T-cell (primary cell): ENCODE data around the gene PMEPA1. TPM values are rescaled to one million over a fixed set of nuclear protein-coding genes. Genes with fewer than 3 reads are reported as not detected.

Source experiments
- ATAC-seq, 4 experiments: fragments of 200-7000 bp in 3 of 4; fragments of 150-1000 bp in 1 of 4; cut with Tn5 transposase; replicated peaks in 1 of 4; 1 replicate in 3 of 4; 2 replicates in 1 of 4; pipeline ENCODE4 v1.10.0; 2021; ENCODE audit warnings: moderate library complexity in 3 of 4, mild to moderate bottlenecking in 2 of 4, moderate number of reproducible peaks in 1 of 4
- CTCF ChIA-PET, 2 donors: fragments of 300-600 bp; sonication (Branson Sonifier 250); formaldehyde crosslinking; loops; one replicate each; lab custom pipeline; 2022; ENCODE audit warnings: antibody characterized with exemption in 2 of 2; lab: Charles Lee
- POLR2A ChIA-PET, 2 donors: fragments of 300-600 bp; sonication (Branson Sonifier 250); formaldehyde crosslinking; loops; one replicate each; lab custom pipeline; 2022; ENCODE audit warnings: antibody characterized with exemption in 2 of 2; lab: Charles Lee
- DNase-seq, 35 experiments: peaks; one replicate each; pipeline versions ENCODE4 v3.0.0 to v3.0.0-alpha.2; 2013 to 2023
- H3K27ac ChIP-seq: one replicate; pipeline ENCODE4 v1.5.1; 2013; ENCODE audit warnings: low read length
- H3K27me3 ChIP-seq, 2 experiments: replicated peaks in 1 of 2; 1 replicate in 1 of 2; 2 replicates in 1 of 2; pipeline versions ENCODE4 v1.6.1 to v1.7.0; 2013; ENCODE audit warnings: low read length in 1 of 2, mixed read lengths in 1 of 2; ENCODE audit not compliant: control insufficient read depth in 2 of 2, insufficient read depth in 2 of 2; ENCODE audit errors: extremely low read depth in 1 of 2
- H3K36me3 ChIP-seq, 2 donors: 1 replicate in 1 of 2; 2 replicates in 1 of 2; pipeline versions ENCODE4 v1.6.1 to v1.7.0; 2013; ENCODE audit warnings: low read length in 1 of 2; ENCODE audit not compliant: control insufficient read depth in 2 of 2, insufficient read depth in 1 of 2; ENCODE audit errors: extremely low read depth in 1 of 2
- H3K4me1 ChIP-seq, 2 experiments: 1 replicate in 1 of 2; 2 replicates in 1 of 2; pipeline versions ENCODE4 v1.6.1 to v1.7.0; 2013; ENCODE audit warnings: low read length in 2 of 2, mixed read lengths in 1 of 2; ENCODE audit not compliant: insufficient read depth in 2 of 2, control insufficient read depth in 1 of 2; ENCODE audit errors: extremely low read depth in 1 of 2
- H3K4me3 ChIP-seq, 2 donors: 1 replicate in 1 of 2; 2 replicates in 1 of 2; pipeline versions ENCODE4 v1.5.1 to v1.7.0; 2013; ENCODE audit warnings: mild to moderate bottlenecking in 2 of 2, low read length in 1 of 2, moderate library complexity in 1 of 2; ENCODE audit not compliant: control insufficient read depth in 1 of 2; ENCODE audit errors: extremely low read depth in 1 of 2
- H3K9me3 ChIP-seq: 2 replicates; pipeline ENCODE4 v1.7.0; 2013
- H3K27ac Mint-ChIP-seq, 2 donors: one replicate each; pipeline ENCODE4 v1.8.0; 2020 to 2021; ENCODE audit warnings: mild to moderate bottlenecking in 2 of 2, mixed read lengths in 2 of 2
- H3K27me3 Mint-ChIP-seq, 2 donors: one replicate each; pipeline ENCODE4 v1.8.0; 2021 to 2022; ENCODE audit warnings: mixed read lengths in 2 of 2
- H3K36me3 Mint-ChIP-seq: one replicate; pipeline ENCODE4 v1.8.0; 2021; ENCODE audit warnings: mixed read lengths
- H3K4me1 Mint-ChIP-seq, 3 donors: one replicate each; pipeline ENCODE4 v1.8.0; 2020 to 2022; ENCODE audit warnings: mixed read lengths in 3 of 3, mild to moderate bottlenecking in 1 of 3
- H3K4me3 Mint-ChIP-seq, 3 donors: one replicate each; pipeline ENCODE4 v1.8.0; 2020 to 2022; ENCODE audit warnings: mild to moderate bottlenecking in 3 of 3, mixed read lengths in 3 of 3, moderate library complexity in 3 of 3
- H3K9me3 Mint-ChIP-seq, 3 donors: one replicate each; pipeline ENCODE4 v1.8.0; 2020 to 2022; ENCODE audit warnings: mixed read lengths in 3 of 3
- WGBS: methylation state at CpG from one replicate; pipeline ENCODE4 v1.1.5; 2013; ENCODE audit warnings: missing lambda C conversion rate; ENCODE audit not compliant: insufficient coverage; 5-methylcytosine and 5-hydroxymethylcytosine counted together
- total RNA-seq, 35 experiments: library from RNA in 6 of 35; stranded (reverse) in 6 of 35; fragments of 120-200 nt in 1 of 35; gene quantifications; one replicate each; pipeline versions ENCODE4 v1.2.1 to v1.2.4 and lab custom pipeline; 2013 to 2026

The PMEPA1 gene
- total RNA-seq, 5 donors from 2014 or later (not counting 1 experiment from before 2014, with no cell fraction given): 6.0 to 30.4 (median 21.7) TPM

DNA sequence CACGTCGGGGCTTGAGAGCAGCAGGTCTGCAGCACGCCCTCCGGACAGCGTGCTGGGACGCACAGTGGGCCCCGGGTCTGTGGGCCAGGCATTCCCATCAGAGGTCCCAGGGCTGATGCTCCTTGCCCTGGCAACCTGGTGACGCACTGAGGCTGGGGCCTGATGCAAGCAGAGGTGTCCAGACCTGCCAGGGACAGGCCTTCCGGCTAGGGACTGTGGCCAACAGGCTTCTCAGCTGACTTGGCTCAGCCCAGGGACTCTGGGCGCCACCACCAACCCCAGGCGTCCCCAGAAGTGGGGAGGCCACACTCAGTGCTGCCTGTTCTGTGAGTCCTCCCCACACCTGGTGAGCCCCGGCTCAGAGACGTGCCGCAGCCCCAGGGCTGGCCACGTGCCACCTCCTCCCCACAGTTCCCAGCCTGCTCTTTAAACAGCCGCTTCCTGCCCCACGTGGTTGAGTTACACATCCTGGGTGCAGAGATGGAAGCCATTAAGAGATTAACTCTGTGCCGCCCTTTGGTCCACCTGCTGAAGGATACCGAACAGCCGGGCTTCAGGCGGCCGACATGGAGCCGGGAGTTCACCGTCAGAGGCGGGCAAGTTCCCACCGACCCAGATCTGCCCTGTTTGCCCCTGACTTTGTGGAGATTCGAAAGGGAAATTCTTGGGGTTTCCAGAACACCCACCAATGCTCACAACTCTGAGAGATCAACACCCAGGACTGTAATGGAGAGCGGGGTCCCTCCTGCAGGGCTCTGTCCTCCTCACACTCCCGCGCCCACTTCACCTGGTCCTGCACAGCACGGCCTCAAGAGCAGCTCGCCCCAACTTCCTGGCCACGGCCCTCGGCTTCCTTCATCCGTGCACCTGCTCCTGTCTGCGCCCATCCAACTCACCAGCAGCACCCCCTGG, 52.0 kb downstream of the PMEPA1 start:
- Mint-ChIP-seq H3K27me3 (no peaks in the 10 kb centered on the region), H3K9me3 (no peaks in the 10 kb centered on the region), H3K27ac (peak overlapping the region; percentile 78 to 89), H3K36me3 (peaks cover 18% of the 10 kb centered on the region), H3K4me3 (peak overlapping the region; percentile 29 to 55 (median 37)), H3K4me1 (peaks cover 35 to 43% (median 42%) of the 10 kb centered on the region in 3 donors)
- no peak overlapping the region for H3K4me3 ChIP-seq
- CTCF ChIA-PET: no interaction called here
- H3K27ac ChIP-seq: no peak overlapping the region
- H3K36me3 ChIP-seq: no peaks in the 10 kb centered on the region
- peaks cover 0 to 6% of the 10 kb centered on the region in 2 experiments for H3K27me3 ChIP-seq
- H3K4me1 ChIP-seq: peaks cover 11 to 49% of the 10 kb centered on the region in 2 experiments
- peak; percentile 38 to 75 (median 58) for DNase-seq
- POLR2A ChIA-PET: no interaction called here
- 67% methylated on average over 24 of the region's 36 CpGs for WGBS
- no peaks in the 10 kb centered on the region for H3K9me3 ChIP-seq
- ATAC-seq: peak; percentile 76 to 91 (median 90)

GRCh38 chr20:57656821-57657534, 52.8 kb downstream of the PMEPA1 start:
- POLR2A ChIA-PET: no interaction called here

GRCh38 chr20:57656252-57656820, 53.5 kb downstream of the PMEPA1 start:
- no peak overlapping the region for H3K4me3 Mint-ChIP-seq
- H3K9me3 Mint-ChIP-seq: no peaks in the 10 kb centered on the region
- Histone ChIP-seq H3K9me3 (no peaks in the 10 kb centered on the region), H3K4me1 (peaks cover 11 to 49% of the 10 kb centered on the region in 2 experiments), H3K4me3 (no peak overlapping the region), H3K27ac (no peak overlapping the region), H3K27me3 (peaks cover 0 to 6% of the 10 kb centered on the region in 2 experiments), H3K36me3 (peaks cover 0 to 7% of the 10 kb centered on the region in 2 donors)
- no peaks in the 10 kb centered on the region for H3K27me3 Mint-ChIP-seq
- peaks cover 18% of the 10 kb centered on the region for H3K36me3 Mint-ChIP-seq
- H3K27ac Mint-ChIP-seq: no peak overlapping the region
- CTCF ChIA-PET: interaction anchor here in 1 of 2 donors (0.5 kb wide), 1 partner anchor 45 kb away, joined by 7 read pairs; no protein-coding TSS in a partner anchor
- POLR2A ChIA-PET: no interaction called here
- 82% methylated on average over 13 of the region's 15 CpGs for WGBS
- H3K4me1 Mint-ChIP-seq: peaks cover 35 to 43% (median 42%) of the 10 kb centered on the region in 3 donors
- no peak for ATAC-seq
- DNase-seq: peak in 4 of 35 experiments; percentile 0 to 22 (median 7)

More at GRCh38 chr20:57656821-57657534, 52.8 kb downstream of the PMEPA1 start:
- Mint-ChIP-seq H3K27ac (no peak overlapping the region), H3K4me3 (no peak overlapping the region), H3K4me1 (peaks cover 35 to 43% (median 42%) of the 10 kb centered on the region in 3 donors), H3K36me3 (peaks cover 18% of the 10 kb centered on the region), H3K27me3 (no peaks in the 10 kb centered on the region), H3K9me3 (no peaks in the 10 kb centered on the region)
- H3K4me1 ChIP-seq: peaks cover 11 to 49% of the 10 kb centered on the region in 2 experiments
- CTCF ChIA-PET: no interaction called here
- no peaks in the 10 kb centered on the region for H3K9me3 ChIP-seq
- ATAC-seq (no peak), DNase-seq (peak in 4 of 35 experiments; percentile 0 to 11 (median 6))
- H3K27me3 ChIP-seq: peaks cover 0 to 6% of the 10 kb centered on the region in 2 experiments
- WGBS: 95% methylated on average over 10 of the region's 20 CpGs
- no peak overlapping the region for H3K27ac ChIP-seq
- H3K36me3 ChIP-seq: peaks cover 0 to 6% of the 10 kb centered on the region in 2 donors
- no peak overlapping the region for H3K4me3 ChIP-seq

- whole genome bisulfite sequencing: 88% methylated on average over 6 of the region's 11 CpGs
- no peak overlapping the region for H3K27ac Mint-ChIP-seq
- no peaks in the 10 kb centered on the region for H3K9me3 Mint-ChIP-seq
- peaks cover 35 to 43% (median 42%) of the 10 kb centered on the region in 3 donors for H3K4me1 Mint-ChIP-seq
- CTCF ChIA-PET: interaction anchor here in 1 of 2 donors (1.3 to 1.6 kb wide), 2 partner anchors 28 to 33 kb away, joined by 3 to 4 read pairs; no protein-coding TSS in a partner anchor
- peaks cover 18% of the 10 kb centered on the region for H3K36me3 Mint-ChIP-seq
- DNase-seq: peak in 1 of 35 experiments; percentile 1
- H3K4me3 Mint-ChIP-seq: no peak overlapping the region
- H3K27ac ChIP-seq: no peak overlapping the region
- peaks cover 11 to 49% of the 10 kb centered on the region in 2 experiments for H3K4me1 ChIP-seq
- H3K9me3 ChIP-seq: no peaks in the 10 kb centered on the region
- peaks cover 0 to 7% of the 10 kb centered on the region in 2 donors for H3K36me3 ChIP-seq
- no peak overlapping the region for H3K4me3 ChIP-seq
- no peaks in the 10 kb centered on the region for H3K27me3 Mint-ChIP-seq
- H3K27me3 ChIP-seq: peaks cover 0 to 6% of the 10 kb centered on the region in 2 experiments
- ATAC-seq: no peak
- POLR2A ChIA-PET: no interaction called here
Observed at GRCh38 chr20:57655809-57656155, 54.0 kb downstream of the PMEPA1 start.

- CTCF ChIA-PET: interaction anchor here (0.6 to 1.6 kb wide), 6 partner anchors 27 to 1296 kb away, joined by 3 to 5 read pairs (median 4); partner anchors contain the start of gene FAM210B (in 1 of the 2)
- 88% methylated on average over 20 of the region's 22 CpGs for WGBS
Observed at GRCh38 chr20:57654998-57655808, 54.6 kb downstream of the PMEPA1 start.

More at GRCh38 chr20:57654998-57655808, 54.6 kb downstream of the PMEPA1 start:
- Histone ChIP-seq H3K27me3 (peaks cover 0 to 6% of the 10 kb centered on the region in 2 experiments), H3K4me1 (peaks cover 11 to 49% of the 10 kb centered on the region in 2 experiments), H3K27ac (no peak overlapping the region), H3K36me3 (peaks cover 0 to 7% of the 10 kb centered on the region in 2 donors), H3K4me3 (no peak overlapping the region), H3K9me3 (no peaks in the 10 kb centered on the region)
- DNase-seq: peak in 4 of 35 experiments; percentile 2 to 20 (median 8)
- no peak overlapping the region for H3K27ac Mint-ChIP-seq
- H3K4me1 Mint-ChIP-seq: peaks cover 35 to 43% (median 39%) of the 10 kb centered on the region in 3 donors
- H3K36me3 Mint-ChIP-seq: peaks cover 24% of the 10 kb centered on the region
- POLR2A ChIA-PET: no interaction called here
- no peak for ATAC-seq
- no peaks in the 10 kb centered on the region for H3K9me3 Mint-ChIP-seq
- no peak overlapping the region for H3K4me3 Mint-ChIP-seq
- no peaks in the 10 kb centered on the region for H3K27me3 Mint-ChIP-seq
